CD4-positive, alpha-beta T cell treated with Interleukin-15 for 4 hours (primary cell): Measurements from ENCODE around the gene PXN.
"Not testable (repeated sequence)": the region's sequence is repeated elsewhere in the genome, so short reads cannot be mapped to it uniquely, and the experiment has no call there.

Source experiments
- DNase-seq: peaks from one replicate; pipeline ENCODE4 v3.0.0-alpha.2; 2020; ENCODE audit warnings: low spot score

Gene PXN

GRCh38 chr12:120262852-120263747 is 2.4 kb downstream of the PXN start:
- no peak for DNase-seq

- peak; percentile 44 for DNase-seq
These were observed 3.3 kb downstream of the PXN start for GRCh38 chr12:120261951-120262851.

- no peak for DNase-seq
These were observed 4.9 kb downstream of the PXN start for GRCh38 chr12:120260607-120261006.

- DNase-seq = no peak
These were observed 5.9 kb downstream of the PXN start for GRCh38 chr12:120259418-120260202.

- DNase-seq = no peak
These were observed 7.1 kb downstream of the PXN start for GRCh38 chr12:120258323-120258896.

GRCh38 chr12:120257041-120257821 is 8.3 kb downstream of the PXN start:
- DNase-seq = no peak

- no peak for DNase-seq
These were observed 10.7 kb downstream of the PXN start for GRCh38 chr12:120254809-120255208.

- peak; percentile 71 for DNase-seq
These were observed 12.2 kb downstream of the PXN start for GRCh38 chr12:120253313-120253712.

GRCh38 chr12:120252071-120252906 is 13.2 kb downstream of the PXN start:
- peak; percentile 88 for DNase-seq

- DNase-seq = not testable (repeated sequence)
These were observed 14.0 kb downstream of the PXN start for GRCh38 chr12:120251364-120252070.

- peak; percentile 60 for DNase-seq
These were observed 15.4 kb downstream of the PXN start for GRCh38 chr12:120249875-120250795.

- no peak for DNase-seq
These were observed 16.2 kb downstream of the PXN start for GRCh38 chr12:120249266-120249874.

GRCh38 chr12:120247621-120248030 is 17.9 kb downstream of the PXN start:
- no peak for DNase-seq

- no peak for DNase-seq
These were observed 18.3 kb downstream of the PXN start for GRCh38 chr12:120247183-120247582.

GRCh38 chr12:120246705-120247104 is 18.8 kb downstream of the PXN start:
- DNase-seq = not testable (repeated sequence)

GRCh38 chr12:120242971-120243699 is 22.4 kb downstream of the PXN start:
- no peak for DNase-seq

- no peak for DNase-seq
These were observed 23.2 kb downstream of the PXN start for GRCh38 chr12:120242275-120242799.
